LNCAP (cell line): ENCODE data around the gene CMTM6.
A peak's percentile ranks its signal among the peaks of the same experiment; 100 is the strongest.

Source experiments
- CTCF ChIP-seq: fragments of 450-650 bp; IDR thresholded peaks from 2 replicates; pipeline ENCODE4 v1.5.1; 2017; ENCODE audit warnings: mild to moderate bottlenecking

Gene CMTM6

DNA sequence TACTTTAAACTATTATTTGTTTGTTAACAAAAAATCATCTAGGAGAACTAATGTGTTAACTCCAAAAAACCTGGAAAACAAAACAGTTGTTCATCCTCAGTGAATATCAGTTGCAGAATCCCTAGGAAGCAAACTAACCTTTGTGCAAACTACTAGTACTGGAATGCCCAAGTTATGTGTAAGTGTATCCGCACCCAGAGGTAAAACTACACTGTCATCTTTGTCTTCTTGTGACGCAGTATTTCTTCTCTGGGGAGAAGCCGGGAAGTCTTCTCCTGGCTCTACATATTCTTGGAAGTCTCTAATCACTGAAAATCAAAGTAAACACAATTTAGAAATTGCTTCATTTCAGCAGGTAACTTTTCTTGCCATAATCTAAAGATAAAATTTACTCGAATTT is 38.2 kb upstream of the CMTM6 start:
- TF ChIP-seq CTCF, result no peak

- no peak for TF ChIP-seq CTCF
Measured at GRCh38 chr3:32532434-32532833, 29.8 kb upstream of the CMTM6 start.

- no peak for TF ChIP-seq CTCF
Measured at GRCh38 chr3:32531010-32531647, 28.5 kb upstream of the CMTM6 start.

DNA sequence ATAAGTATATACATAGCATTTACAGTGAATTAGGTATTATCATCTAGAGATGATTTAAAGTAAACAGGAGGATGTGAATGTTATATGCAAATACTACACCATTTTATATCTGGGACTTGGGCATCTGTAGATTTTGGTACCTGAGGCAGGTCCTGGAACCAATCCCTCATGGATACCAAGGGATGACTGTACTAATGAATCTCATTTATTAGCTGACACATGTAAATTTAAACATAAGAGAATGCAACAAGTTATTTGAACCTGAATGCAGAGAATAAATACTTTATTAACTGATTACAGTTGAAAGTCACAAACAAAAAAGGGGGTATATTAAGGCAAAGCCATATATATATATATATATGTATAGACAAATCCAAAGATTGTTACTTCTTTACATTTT is 23.1 kb upstream of the CMTM6 start:
- no peak for TF ChIP-seq CTCF

DNA sequence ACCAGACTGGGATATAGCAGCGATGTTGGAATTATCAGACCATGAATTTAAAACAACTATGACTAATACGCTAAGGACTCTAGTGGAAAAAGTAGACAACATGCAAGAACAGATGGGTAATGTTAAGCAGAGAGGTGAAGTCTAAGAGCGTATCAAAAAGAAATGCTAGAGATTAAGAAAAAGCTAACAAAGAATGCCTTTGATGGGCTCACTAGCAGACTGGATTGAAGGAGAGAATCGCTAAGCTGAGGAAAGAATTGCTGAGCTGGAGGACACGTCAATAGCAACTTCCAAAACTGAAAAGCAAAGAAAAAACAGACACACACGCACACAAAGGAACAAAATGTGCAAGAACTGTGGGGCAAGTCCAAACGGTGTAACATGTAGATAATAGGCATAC is 20.0 kb upstream of the CMTM6 start:
- no peak for TF ChIP-seq CTCF

DNA sequence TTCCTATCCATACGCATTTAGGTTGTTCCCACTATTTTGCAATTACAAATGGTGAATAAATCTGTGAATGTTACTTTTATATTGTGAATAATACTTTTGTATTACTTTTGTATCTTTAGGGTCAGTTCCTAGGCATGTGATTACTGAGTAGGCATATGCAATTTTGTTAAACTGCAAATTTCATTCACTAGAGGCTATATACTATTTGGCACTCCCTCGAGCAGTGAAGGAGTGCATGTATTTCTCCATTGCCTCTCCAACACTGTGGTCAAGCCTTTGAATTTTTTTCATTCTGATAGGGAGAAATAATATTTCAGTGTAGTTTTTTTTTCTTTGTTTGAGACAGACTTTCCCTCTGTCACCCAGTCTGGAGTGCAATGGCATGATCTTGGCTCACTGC is 8.4 kb upstream of the CMTM6 start:
- TF ChIP-seq CTCF, result no peak

DNA sequence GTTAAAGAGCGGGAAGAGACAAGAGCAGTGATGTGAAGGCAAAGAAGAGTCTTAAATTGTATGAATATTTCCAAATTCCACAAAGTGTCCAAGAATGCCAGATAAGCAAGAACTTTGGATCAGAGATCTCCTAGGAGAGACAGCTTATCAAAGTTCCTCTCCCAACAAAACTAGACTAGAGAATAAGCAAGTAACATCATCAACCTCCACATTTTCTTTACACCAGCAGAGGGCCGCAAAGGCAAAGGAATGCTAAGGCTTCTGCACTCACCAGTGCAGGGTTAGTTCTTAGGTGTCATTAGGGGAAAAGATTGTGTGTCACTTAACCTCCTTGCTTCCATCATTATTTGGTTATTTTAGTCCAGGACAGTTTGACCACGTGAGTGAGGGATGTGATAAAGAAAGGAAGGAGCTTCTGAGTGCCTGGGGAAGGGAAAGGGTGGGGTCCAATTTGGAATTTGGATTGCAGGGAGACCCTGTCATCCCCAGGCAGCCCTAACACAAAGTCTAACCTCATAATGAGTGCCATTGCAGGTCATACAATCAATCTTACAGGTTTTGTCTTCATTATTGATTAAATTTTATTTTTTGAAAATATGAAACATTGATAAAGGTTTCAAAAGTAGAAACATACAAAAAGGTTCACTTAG is 7.5 kb upstream of the CMTM6 start:
- peak; percentile 73 for TF ChIP-seq CTCF
